ENCODE data around the gene GRIK3.

The GRIK3 gene

DNA sequence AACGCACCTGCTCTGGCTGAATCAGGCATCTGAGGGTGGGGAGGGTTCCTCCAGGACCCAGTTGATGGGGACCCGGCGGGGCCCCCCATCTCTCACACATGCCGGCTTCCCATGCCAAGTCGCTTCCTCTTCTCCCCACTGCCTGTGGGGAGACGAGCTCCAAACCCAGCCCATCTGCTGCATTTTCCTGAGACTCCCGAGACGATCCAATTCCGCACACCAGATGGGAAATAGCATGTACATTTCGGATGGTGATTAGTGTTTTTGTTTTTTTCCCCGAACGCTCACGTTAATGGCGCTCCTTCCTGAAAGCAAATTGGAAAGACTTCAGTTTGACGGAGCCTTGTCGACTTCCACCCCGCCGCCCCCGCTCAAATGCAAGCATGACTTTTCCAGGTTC, 13.2 kb upstream of the GRIK3 start:
- no peak for DNase-seq (ENCODE audit: low spot score)
- FAIRE-seq: no peak

GRCh38 chr1:37043101-37043500, 8.8 kb upstream of the GRIK3 start:
- no peak for DNase-seq (ENCODE audit: low spot score)
- no peak for FAIRE-seq

GRCh38 chr1:37042506-37042905, 8.2 kb upstream of the GRIK3 start:
- DNase-seq (ENCODE audit: low spot score) (no peak), FAIRE-seq (no peak)

GRCh38 chr1:37041483-37041882, 7.2 kb upstream of the GRIK3 start:
- no peak for FAIRE-seq
- no peak for DNase-seq (ENCODE audit: low spot score)

- DNase-seq (ENCODE audit: low spot score) (no peak), FAIRE-seq (no peak)
Observed at GRCh38 chr1:37040773-37041172, 6.5 kb upstream of the GRIK3 start.

DNA sequence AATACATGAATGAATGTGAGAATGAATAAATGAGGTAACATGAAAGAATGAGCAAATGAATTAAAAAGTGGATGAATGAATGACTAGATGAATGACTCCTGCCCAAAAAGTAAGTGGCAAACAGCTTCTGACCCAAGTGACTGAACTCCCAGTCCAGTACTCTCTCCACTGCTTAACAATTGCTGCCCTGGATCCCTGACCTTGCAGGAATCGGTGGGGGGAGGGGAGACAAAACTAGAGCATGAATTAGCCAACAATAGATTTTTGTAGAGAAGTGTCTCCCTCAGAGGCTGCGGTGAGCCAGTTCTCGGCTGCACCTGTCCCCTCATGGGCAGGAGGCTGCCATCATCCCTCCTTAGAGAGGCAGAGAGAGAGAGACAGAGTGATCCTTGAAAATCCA, 5.9 kb upstream of the GRIK3 start:
- FAIRE-seq (no peak), DNase-seq (ENCODE audit: low spot score) (no peak)

GRCh38 chr1:37038227-37039093, 4.1 kb upstream of the GRIK3 start:
- peak; percentile 33 for DNase-seq (ENCODE audit: low spot score)
- FAIRE-seq: no peak

DNA sequence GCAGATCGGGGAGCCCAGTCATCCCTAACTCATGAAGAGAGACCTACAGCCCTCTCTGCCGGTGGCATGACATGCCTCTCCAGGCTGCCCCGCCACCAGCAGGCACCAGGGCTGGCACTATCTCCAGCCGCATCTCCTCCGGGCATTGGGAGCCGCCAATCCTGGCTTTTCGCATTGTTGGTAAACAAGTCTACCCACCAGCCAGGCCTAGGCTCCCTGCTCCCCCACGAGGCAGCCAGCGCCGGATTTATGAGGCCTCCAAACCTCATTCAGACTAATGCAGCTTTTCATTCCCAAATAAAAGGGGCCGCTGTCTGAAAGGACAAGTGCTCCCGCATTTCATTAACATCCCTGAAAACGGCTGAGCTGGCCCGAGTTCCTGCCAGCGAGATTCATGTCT, 3.4 kb upstream of the GRIK3 start:
- FAIRE-seq (no peak), DNase-seq (ENCODE audit: low spot score) (no peak)

GRCh38 chr1:37036667-37037053, 2.3 kb upstream of the GRIK3 start:
- FAIRE-seq (no peak), DNase-seq (ENCODE audit: low spot score) (no peak)

DNA sequence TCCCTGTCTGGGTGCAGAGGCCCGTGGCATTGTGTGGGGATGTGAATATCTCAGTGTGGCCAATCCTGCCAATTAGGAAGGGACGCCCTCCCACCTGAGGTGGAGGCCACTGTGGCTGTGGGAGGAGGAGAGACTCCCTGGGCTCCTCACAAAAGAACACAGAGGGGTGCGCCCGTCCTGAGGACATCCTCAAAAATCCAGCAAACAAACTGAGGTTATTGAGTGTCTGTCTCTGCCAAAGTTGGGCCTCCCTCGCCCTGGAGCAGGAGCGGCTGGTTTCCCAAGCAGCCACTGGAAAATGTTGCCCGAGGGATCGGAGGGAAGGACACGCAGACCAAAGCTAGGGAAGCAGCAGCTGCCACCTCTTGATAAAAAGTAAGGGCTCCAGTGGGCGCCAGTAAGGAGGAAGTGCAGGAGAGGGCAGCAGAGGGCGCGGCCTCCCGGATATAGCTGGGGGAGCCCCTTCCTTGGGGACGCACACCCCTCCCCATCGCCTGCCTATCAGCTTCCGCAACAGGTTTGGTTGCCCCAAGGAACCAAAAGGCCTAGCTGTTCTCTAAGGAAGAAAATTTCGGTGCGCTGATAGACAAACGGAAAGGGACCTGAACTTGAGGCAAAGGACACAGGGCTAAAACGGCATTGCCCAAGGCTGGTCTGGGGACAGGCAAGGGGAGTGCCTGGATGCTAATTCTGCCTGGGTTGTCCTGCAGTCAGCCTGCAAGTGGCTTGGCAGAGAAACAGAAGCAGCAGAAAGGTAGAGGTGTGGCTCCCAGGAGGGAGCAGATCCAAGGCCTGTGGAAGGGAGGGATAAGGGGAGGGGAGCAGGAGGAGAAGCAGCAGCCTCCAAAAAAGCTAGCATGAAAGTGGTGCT, 1.7 kb upstream of the GRIK3 start:
- FAIRE-seq: no peak

GRCh38 chr1:37035014-37035691, 838 bp upstream of the GRIK3 start:
- DNase-seq (ENCODE audit: low spot score) (no peak), FAIRE-seq (no peak)

More for the DNA sequence above, 1.7 kb upstream of the GRIK3 start:
- DNase-seq (ENCODE audit: low spot score): no peak

DNA sequence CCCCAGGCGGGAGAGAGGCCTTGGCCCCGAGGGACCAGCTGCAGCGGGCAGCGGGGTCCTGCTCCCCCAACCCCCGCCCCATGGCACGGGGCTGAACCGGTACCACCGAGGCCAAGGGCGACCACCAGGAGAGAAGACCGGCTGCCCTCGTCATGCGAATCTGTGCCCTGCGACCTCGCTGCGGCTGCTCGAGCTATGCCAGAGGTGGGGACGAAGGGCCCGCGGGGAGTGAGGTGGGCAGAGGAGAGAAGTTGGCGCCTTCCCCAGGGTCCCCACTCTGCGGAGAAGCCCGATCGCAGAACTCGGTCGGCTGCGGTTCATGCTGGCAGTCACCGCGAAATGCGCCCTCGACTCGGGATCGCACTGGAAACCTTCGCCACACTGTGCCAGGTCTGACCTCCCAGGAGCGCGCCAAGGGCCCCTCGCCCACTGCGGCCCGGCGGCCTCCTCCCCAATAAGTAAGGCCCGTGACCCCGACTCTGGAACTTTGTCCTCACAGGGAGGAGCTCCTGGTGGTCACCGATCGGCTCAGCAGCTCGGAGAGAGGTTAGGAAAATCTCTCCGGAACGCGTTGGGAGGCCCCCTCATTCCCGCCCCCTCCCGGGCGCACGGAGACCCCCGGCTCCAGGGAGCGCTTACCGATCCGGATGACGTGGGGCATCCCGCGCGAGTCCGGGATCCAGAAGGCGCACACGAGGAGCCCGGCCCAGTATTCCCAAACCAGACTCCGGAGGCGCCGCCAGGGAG, 787 bp downstream of the GRIK3 start:
- DNase-seq (ENCODE audit: low spot score) (no peak), FAIRE-seq (no peak)

DNA sequence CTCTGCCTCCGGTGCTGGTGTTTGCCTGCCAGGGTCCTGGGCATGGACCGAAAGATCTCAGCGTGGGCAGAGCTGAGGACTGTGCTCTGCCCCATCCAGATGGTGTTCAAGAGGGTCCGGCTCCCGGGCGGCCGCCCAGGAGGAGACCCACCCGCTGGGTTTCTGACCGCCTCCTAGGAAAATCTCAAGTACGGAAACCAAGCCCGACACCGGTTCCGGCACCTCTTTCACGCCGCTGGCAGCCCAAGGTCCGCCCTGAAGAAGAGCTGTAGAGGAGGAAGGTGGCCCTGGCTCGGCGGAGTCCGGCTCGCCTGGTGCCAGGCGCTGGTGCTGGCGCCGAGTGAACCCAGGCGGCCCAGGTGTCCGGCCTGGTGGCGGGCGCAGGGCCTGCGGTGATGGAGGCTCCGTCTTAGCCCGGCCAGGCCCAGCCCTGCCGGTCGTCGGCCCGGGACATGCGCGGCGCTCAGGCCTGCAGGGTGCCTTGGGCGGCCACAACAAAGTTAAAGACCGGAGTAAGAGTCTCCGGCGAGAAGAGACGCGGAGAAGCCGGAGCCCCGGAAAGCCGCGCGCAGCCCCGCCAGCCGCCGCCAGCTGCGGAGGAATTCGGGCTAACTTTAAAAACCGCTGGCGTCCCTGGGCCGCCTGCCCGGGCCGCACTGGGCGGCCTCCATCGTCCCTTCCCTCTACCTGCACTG, 1.5 kb downstream of the GRIK3 start:
- FAIRE-seq: no peak
- DNase-seq (ENCODE audit: low spot score): peak; percentile 25

DNA sequence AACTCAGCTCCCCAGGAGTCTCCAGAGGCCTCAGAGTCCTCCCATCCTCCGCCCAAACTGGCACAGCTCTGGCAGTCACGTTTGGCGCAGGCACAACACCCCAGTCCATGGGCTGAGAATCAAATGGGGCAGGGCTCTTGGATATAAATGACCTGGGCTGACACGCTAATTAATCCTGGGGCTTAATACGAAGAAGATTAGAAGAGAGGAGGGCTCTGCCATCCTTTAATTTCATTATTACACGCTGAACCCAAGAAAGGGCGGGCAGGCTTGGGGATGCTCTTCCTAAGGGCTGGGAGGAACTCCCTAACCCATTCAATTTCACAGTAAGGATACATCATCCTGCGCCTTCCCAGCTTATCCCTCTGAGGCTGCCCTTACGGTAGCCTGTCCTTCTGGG, 2.4 kb downstream of the GRIK3 start:
- no peak for FAIRE-seq
- DNase-seq (ENCODE audit: low spot score): no peak

DNA sequence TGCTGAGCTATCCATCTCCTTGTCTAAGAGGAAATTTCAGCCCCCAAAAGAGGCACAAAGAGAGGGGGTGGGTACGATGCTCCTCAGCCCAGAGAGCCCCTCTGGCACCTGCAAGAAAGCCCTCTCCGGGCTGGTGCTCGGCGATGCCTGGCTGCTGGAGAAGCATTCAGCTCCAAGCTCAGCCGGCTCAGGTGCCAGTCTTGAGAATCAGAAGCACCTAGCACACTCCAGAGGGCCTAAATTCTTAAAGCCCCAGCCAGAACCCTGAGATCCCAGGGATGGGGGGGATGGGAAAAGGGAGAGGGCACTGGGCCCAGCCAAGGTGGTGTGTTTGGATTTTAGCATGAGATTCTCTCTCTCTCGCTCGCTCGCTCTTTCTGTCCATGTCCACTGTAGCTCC, 2.9 kb downstream of the GRIK3 start:
- FAIRE-seq (no peak), DNase-seq (ENCODE audit: low spot score) (no peak)

DNA sequence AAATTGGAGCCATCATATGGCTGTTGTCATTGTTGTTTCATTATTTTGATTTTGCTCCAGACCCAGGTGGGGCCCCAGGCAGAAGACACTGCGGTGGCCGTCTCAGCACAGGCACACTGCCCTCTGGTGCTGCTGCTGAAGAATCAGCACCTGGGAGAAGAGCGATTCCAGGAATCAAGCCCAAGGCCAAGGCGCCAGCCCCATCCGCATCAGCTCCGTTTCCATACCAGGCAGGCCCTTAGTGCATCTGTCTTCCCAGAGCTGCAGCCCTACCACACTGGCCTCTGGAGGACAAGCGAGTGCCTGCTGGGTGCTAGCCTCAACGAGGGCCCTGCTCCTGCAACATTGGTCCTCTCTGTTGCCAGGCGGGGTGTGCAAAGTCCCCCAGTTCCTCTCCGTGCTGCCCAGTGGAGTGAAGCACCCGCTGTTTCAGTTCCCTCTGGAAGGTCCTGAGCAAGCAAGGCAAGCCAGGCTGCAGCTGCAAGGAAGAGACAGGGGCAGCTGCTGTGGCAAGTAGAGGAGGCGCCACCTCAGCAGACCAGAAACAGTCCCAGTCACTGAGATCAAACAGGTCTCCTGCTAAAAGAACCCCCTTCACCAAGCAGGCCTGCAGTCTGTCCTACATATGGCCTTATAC, 5.2 kb downstream of the GRIK3 start:
- DNase-seq (ENCODE audit: low spot score) (no peak), FAIRE-seq (no peak)

DNA sequence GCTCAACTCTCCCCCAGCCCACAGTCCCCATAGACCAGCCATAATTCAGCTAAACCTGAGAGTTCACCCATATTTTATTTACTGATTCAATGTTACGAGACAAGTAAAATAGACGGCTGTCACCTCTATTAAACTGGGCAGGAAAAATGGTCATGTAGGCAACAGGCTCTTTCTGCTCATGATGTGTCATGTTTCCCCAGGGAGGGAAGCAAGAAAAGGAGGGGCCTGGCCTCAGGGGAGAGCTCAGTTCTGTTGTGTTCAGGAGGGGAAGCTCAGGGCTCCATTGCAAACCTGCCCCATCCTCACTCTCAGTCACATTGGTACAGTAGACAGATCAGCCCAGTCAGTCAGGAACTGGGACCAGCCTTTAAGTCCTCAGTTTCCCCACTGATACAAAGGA, 12.8 kb downstream of the GRIK3 start:
- FAIRE-seq: no peak
- no peak for DNase-seq (ENCODE audit: low spot score)

DNA sequence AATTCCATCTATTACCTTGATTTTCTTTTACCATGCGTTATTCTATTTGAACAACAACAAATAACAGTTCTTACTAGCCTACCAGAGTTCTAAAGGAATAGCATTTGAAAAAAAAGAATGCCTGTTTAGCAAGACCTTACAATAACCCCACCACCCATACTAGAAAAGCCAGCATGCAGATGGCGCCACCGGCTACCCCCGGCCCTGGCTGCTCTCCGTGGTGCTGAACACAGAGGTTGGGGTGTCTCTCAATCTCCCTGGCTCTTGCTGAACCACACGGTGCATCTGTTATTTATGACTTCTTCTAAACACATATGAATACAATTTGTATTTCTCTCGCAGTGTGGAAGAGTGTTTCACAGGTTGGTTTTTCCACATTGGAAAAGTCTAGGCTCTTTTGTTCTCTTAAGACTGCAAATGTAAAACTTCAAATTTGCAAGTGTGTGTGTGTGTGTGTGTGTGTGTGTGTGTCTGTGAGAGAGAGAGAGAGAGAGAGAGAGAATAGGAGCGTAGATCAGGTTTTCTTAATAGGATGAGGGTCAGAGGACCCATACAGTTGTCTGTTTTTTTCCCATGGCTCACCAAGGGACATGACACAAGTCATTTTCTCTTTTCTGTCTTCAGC, 13.6 kb downstream of the GRIK3 start:
- no peak for FAIRE-seq
- peak; percentile 32 for DNase-seq (ENCODE audit: low spot score)

DNA sequence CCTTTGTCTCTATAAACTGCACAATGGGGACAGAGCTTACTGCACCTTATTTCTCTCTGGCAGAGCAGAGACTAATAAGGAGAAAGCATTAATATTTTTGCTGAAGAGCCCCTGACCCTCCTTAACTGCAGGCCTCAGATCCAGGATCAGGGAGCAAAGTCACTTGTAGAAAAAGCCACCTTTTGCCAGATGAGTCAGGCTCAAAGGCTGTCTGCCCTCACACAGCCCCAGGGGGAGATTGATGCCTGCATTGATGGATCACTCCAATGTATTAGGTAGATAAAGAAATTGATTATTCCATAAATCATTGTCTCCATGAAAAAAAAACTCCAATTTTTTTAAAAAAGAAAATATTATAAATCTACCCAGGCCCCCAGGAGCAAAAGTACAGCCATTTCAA, 15.8 kb downstream of the GRIK3 start:
- FAIRE-seq: no peak
- no peak for DNase-seq (ENCODE audit: low spot score)

DNA sequence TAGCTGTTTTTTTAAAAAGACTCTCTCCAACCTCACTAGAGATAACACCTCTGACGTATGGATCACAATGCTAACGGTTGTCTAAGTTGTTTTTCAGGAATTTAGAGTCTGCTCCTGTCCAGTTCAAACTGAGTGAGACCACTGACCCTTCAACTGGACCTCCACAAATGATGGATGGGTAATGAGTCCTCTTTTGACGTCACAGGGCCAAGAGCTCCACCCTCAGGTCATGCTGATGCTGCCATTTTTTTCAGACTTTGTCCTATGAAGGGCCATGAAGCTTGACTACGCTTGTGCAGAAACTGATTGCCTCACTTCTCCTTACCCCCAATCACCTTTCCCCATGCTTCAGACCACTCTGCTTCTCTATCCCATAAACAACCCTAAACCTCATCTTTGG, 16.6 kb downstream of the GRIK3 start:
- FAIRE-seq (no peak), DNase-seq (ENCODE audit: low spot score) (no peak)
